ENCODE measurements around the gene CTTN.

DNA sequence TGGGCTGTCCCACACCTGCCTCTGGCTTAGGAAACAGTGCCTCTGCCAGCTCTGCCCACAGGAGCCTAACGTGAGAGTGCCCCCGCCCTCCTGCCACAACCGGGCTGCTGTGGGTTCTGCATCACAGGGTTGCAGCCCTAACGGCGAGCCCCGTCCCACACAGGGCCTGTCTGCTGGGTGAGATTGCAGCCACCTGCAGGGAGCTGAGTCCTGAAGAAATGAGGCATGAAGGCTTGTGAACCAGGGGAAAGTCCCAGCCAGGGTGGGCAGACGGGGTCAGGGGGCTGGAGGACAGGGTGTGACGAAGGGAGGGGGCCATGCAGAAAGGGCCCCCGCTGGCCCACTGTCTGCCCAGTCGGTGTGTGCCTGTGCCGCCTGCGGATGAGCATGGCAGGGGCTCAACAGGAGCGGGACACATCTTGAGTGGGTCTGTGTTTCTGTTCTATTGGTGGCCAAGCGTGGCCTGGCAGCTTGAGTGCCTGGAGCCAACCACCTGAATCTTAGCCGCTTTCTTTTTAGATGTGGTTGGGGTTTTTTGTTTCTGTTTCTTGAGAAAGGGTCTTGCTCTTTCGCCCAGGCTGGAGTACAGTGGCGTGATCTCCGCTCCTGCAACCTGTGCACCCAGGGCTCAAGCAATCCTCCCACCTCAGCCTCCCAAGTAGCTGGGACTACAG lies 38.9 kb downstream of the CTTN start:
- TF ChIP-seq CTCF (conservative IDR thresholded peaks at IDR 0.05; ENCODE audit: low read length) (no peak), EZH2phosphoT487 (IDR thresholded peaks at IDR 0.05; ENCODE audit: borderline replicate concordance) (no peak)
